Liver (tissue), 9 donors: Measurements from ENCODE around the gene WNT7B. TPM values are rescaled to one million over a fixed set of nuclear protein-coding genes. Genes with fewer than 3 reads are reported as not detected.

Source experiments
- DNase-seq: peaks from one replicate; pipeline ENCODE4 v3.0.0-alpha.2; 2017; ENCODE audit warnings: low spot score
- H3K27ac ChIP-seq, 2 donors: one replicate each; pipeline ENCODE4 v1.7.0; 2013; ENCODE audit warnings: inconsistent platforms in 2 of 2, low read length in 2 of 2, control low read depth in 1 of 2, low read depth in 1 of 2, mild to moderate bottlenecking in 1 of 2
- H3K27me3 ChIP-seq, 4 donors: one replicate each; pipeline versions ENCODE4 v1.6.1 to v1.7.0; 2013; ENCODE audit warnings: low read length in 3 of 4, inconsistent platforms in 1 of 4, mild to moderate bottlenecking in 1 of 4, moderate library complexity in 1 of 4; ENCODE audit not compliant: control insufficient read depth in 4 of 4, insufficient read depth in 4 of 4
- H3K36me3 ChIP-seq, 4 donors: one replicate each; pipeline versions ENCODE4 v1.6.1 to v1.7.0; 2013; ENCODE audit warnings: low read length in 3 of 4, mild to moderate bottlenecking in 3 of 4, low read depth in 1 of 4, moderate library complexity in 1 of 4; ENCODE audit not compliant: control insufficient read depth in 4 of 4, insufficient read depth in 3 of 4
- H3K4me1 ChIP-seq, 4 donors: one replicate each; pipeline versions ENCODE4 v1.6.1 to v1.7.0; 2013; ENCODE audit warnings: low read length in 3 of 4, mild to moderate bottlenecking in 3 of 4, moderate library complexity in 1 of 4; ENCODE audit not compliant: control insufficient read depth in 4 of 4, insufficient read depth in 4 of 4
- H3K4me3 ChIP-seq, 3 donors: one replicate each; pipeline versions ENCODE4 v1.6.1 to v1.7.0; 2013; ENCODE audit warnings: low read length in 3 of 3, control low read depth in 1 of 3, low read depth in 1 of 3, mild to moderate bottlenecking in 1 of 3
- H3K9ac ChIP-seq, 2 donors: one replicate each; pipeline ENCODE4 v1.7.0; 2013; ENCODE audit warnings: low read length in 2 of 2, mild to moderate bottlenecking in 2 of 2, moderate library complexity in 2 of 2, control low read depth in 1 of 2, low read depth in 1 of 2
- H3K9me3 ChIP-seq, 4 donors: one replicate each; pipeline versions ENCODE4 v1.6.1 to v1.7.0; 2013; ENCODE audit warnings: low read length in 3 of 4; ENCODE audit not compliant: control insufficient read depth in 4 of 4
- EGR1 ChIP-seq, 2 donors: IDR thresholded peaks; 2 replicates each; pipeline ENCODE4 v1.6.1; 2016 to 2018; ENCODE audit warnings: antibody characterized with exemption in 2 of 2, low read depth in 2 of 2
- FOXA1 ChIP-seq: IDR thresholded peaks from 2 replicates; pipeline ENCODE4 v1.6.1; 2016; ENCODE audit warnings: antibody characterized with exemption
- FOXA2 ChIP-seq: IDR thresholded peaks from 2 replicates; pipeline ENCODE4 v1.6.1; 2016; ENCODE audit warnings: antibody characterized with exemption
- GABPA ChIP-seq, 2 donors: IDR thresholded peaks in 1 of 2; conservative IDR thresholded peaks in 1 of 2; 2 replicates each; pipeline ENCODE4 v1.6.1; 2016; ENCODE audit warnings: antibody characterized with exemption in 2 of 2, mild to moderate bottlenecking in 1 of 2, moderate library complexity in 1 of 2
- HNF4A ChIP-seq, 2 donors: conservative IDR thresholded peaks; 2 replicates each; pipeline ENCODE4 v1.6.1; 2016; ENCODE audit warnings: antibody characterized with exemption in 2 of 2, mild to moderate bottlenecking in 2 of 2
- HNF4G ChIP-seq: IDR thresholded peaks from 2 replicates; pipeline ENCODE4 v1.6.1; 2016; ENCODE audit warnings: antibody characterized with exemption
- JUND ChIP-seq, 2 donors: IDR thresholded peaks; 2 replicates each; pipeline ENCODE4 v1.6.1; 2016; ENCODE audit warnings: antibody characterized with exemption in 2 of 2
- NR2F2 ChIP-seq: IDR thresholded peaks from 2 replicates; pipeline ENCODE4 v1.6.1; 2016; ENCODE audit warnings: antibody characterized with exemption
- RAD21 ChIP-seq, 2 donors: IDR thresholded peaks; 2 replicates each; pipeline ENCODE4 v1.6.1; 2016; ENCODE audit warnings: antibody characterized with exemption in 2 of 2, mild to moderate bottlenecking in 2 of 2
- RXRA ChIP-seq, 2 donors: IDR thresholded peaks; 2 replicates each; pipeline ENCODE4 v1.6.1; 2017 to 2018; ENCODE audit warnings: antibody characterized with exemption in 2 of 2, mild to moderate bottlenecking in 1 of 2
- SP1 ChIP-seq: IDR thresholded peaks from 2 replicates; pipeline ENCODE4 v1.6.1; 2018; ENCODE audit warnings: antibody characterized with exemption, mild to moderate bottlenecking
- TAF1 ChIP-seq: conservative IDR thresholded peaks from 2 replicates; pipeline ENCODE4 v1.6.1; 2016; ENCODE audit warnings: antibody characterized with exemption, mild to moderate bottlenecking
- YY1 ChIP-seq: IDR thresholded peaks from 2 replicates; pipeline ENCODE4 v1.6.1; 2016; ENCODE audit warnings: antibody characterized with exemption, mild to moderate bottlenecking
- WGBS: extraction: QIAGEN DNeasy Blood & Tissue Kit; methylation state at CpG from one replicate; pipeline ENCODE4 v1.1.7; 2013; 5-methylcytosine and 5-hydroxymethylcytosine counted together
- polyA plus RNA-seq, 2 donors: library from polyadenylated mRNA; stranded (reverse) in 1 of 2; unstranded in 1 of 2; fragments of 200-250 nt in 1 of 2; fragments of >200 nt in 1 of 2; fragmentation: Nextera tagmentation in 1 of 2; extraction: Ambion mirVana in 1 of 2; gene quantifications; one replicate each; pipeline versions ENCODE4 v1.2.1 to v1.2.3, GENCODE V29; 2013 to 2015
- total RNA-seq, 2 donors: library from RNA; depleted of rRNA; stranded (reverse); fragments of >200 nt; gene quantifications; one replicate each; pipeline ENCODE4 v1.2.3, GENCODE V29; 2014
- TF ChIP-seq, protein P1 (sequence below): IDR thresholded peaks from 2 replicates; pipeline ENCODE4 v1.6.1; 2016; ENCODE audit warnings: antibody characterized with exemption
- TF ChIP-seq, protein P2 (sequence below): IDR thresholded peaks from 2 replicates; pipeline ENCODE4 v1.6.1; 2016; ENCODE audit warnings: antibody characterized with exemption
- TF ChIP-seq, protein P3 (sequence below): IDR thresholded peaks from 2 replicates; pipeline ENCODE4 v1.6.1; 2016; ENCODE audit warnings: antibody characterized with exemption
- TF ChIP-seq, protein P4 (sequence below): IDR thresholded peaks from 2 replicates; pipeline ENCODE4 v1.6.1; 2016; ENCODE audit warnings: antibody characterized with exemption, mild to moderate bottlenecking
- TF ChIP-seq, protein P5 (sequence below): fragments of 150-350 bp; IDR thresholded peaks from 2 replicates; pipeline ENCODE4 v1.5.1; 2017; ENCODE audit warnings: improper control_type of control experiment, low read depth, low read length; ENCODE audit not compliant: missing input control
- donor health status: healthy.
- donor health status: healthy.
- donor health status: healthy.
- donor health status: healthy.
- donor health status: healthy.

The WNT7B gene
- total and polyA plus RNA-seq, 4 donors = 0.06 to 0.28 TPM; not detected in 2

DNA sequence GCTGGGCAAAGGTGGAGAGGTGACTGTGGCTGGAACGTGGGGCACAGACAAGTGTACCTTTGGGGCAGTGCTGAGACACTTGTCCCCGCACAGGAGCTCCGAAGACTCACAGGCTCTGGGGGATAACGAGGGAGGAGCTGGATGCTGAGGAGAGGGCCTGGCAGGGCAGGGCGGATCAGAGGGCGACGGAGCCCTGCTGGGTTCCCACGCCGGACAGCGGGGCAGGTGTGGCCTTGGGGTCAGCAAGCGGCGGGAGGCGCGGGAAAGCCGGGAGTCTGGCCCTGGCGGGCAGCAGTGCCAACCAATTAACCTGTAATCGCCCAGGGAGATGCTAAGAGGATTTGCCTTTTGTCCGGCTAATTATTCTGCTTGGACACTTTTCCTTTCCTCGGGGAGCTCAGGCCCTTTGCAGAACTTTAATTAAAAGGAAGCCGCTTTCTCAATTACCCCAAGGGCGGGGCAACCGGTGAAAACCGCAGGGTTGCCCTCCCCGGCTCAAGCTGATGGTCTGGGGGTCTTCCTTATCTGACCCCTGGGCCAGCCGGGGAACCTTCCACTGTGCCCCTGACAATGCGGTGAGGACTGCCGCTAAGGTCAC is 71.5 kb downstream of the WNT7B start:
- H3K4me3 ChIP-seq = no peak overlapping the region
- H3K9ac ChIP-seq = no peak overlapping the region
- TF ChIP-seq SP1 (no peak), RXRA (IDR thresholded peaks at IDR 0.05) (no peak), NR2F2 (no peak), JUND (IDR thresholded peaks at IDR 0.05) (no peak), GABPA (IDR thresholded peaks at IDR 0.05 in 1 of 2, conservative IDR thresholded peaks at IDR 0.05 in 1 of 2) (no peak), HNF4A (conservative IDR thresholded peaks at IDR 0.05) (no peak), YY1 (no peak), EGR1 (IDR thresholded peaks at IDR 0.05; ENCODE audit: low read depth in 2 of 2) (no peak), FOXA2 (no peak), RAD21 (IDR thresholded peaks at IDR 0.05) (no peak), HNF4G (no peak), TAF1 (no peak), FOXA1 (no peak)
- TF ChIP-seq, protein P1, sequence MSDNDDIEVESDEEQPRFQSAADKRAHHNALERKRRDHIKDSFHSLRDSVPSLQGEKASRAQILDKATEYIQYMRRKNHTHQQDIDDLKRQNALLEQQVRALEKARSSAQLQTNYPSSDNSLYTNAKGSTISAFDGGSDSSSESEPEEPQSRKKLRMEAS = no peak
- TF ChIP-seq, protein P2, sequence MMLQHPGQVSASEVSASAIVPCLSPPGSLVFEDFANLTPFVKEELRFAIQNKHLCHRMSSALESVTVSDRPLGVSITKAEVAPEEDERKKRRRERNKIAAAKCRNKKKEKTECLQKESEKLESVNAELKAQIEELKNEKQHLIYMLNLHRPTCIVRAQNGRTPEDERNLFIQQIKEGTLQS = no peak
- TF ChIP-seq, protein P3, sequence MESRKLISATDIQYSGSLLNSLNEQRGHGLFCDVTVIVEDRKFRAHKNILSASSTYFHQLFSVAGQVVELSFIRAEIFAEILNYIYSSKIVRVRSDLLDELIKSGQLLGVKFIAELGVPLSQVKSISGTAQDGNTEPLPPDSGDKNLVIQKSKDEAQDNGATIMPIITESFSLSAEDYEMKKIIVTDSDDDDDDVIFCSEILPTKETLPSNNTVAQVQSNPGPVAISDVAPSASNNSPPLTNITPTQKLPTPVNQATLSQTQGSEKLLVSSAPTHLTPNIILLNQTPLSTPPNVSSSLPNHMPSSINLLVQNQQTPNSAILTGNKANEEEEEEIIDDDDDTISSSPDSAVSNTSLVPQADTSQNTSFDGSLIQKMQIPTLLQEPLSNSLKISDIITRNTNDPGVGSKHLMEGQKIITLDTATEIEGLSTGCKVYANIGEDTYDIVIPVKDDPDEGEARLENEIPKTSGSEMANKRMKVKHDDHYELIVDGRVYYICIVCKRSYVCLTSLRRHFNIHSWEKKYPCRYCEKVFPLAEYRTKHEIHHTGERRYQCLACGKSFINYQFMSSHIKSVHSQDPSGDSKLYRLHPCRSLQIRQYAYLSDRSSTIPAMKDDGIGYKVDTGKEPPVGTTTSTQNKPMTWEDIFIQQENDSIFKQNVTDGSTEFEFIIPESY = no peak
- TF ChIP-seq, protein P4, sequence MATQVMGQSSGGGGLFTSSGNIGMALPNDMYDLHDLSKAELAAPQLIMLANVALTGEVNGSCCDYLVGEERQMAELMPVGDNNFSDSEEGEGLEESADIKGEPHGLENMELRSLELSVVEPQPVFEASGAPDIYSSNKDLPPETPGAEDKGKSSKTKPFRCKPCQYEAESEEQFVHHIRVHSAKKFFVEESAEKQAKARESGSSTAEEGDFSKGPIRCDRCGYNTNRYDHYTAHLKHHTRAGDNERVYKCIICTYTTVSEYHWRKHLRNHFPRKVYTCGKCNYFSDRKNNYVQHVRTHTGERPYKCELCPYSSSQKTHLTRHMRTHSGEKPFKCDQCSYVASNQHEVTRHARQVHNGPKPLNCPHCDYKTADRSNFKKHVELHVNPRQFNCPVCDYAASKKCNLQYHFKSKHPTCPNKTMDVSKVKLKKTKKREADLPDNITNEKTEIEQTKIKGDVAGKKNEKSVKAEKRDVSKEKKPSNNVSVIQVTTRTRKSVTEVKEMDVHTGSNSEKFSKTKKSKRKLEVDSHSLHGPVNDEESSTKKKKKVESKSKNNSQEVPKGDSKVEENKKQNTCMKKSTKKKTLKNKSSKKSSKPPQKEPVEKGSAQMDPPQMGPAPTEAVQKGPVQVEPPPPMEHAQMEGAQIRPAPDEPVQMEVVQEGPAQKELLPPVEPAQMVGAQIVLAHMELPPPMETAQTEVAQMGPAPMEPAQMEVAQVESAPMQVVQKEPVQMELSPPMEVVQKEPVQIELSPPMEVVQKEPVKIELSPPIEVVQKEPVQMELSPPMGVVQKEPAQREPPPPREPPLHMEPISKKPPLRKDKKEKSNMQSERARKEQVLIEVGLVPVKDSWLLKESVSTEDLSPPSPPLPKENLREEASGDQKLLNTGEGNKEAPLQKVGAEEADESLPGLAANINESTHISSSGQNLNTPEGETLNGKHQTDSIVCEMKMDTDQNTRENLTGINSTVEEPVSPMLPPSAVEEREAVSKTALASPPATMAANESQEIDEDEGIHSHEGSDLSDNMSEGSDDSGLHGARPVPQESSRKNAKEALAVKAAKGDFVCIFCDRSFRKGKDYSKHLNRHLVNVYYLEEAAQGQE = no peak
- TF ChIP-seq, protein P5, sequence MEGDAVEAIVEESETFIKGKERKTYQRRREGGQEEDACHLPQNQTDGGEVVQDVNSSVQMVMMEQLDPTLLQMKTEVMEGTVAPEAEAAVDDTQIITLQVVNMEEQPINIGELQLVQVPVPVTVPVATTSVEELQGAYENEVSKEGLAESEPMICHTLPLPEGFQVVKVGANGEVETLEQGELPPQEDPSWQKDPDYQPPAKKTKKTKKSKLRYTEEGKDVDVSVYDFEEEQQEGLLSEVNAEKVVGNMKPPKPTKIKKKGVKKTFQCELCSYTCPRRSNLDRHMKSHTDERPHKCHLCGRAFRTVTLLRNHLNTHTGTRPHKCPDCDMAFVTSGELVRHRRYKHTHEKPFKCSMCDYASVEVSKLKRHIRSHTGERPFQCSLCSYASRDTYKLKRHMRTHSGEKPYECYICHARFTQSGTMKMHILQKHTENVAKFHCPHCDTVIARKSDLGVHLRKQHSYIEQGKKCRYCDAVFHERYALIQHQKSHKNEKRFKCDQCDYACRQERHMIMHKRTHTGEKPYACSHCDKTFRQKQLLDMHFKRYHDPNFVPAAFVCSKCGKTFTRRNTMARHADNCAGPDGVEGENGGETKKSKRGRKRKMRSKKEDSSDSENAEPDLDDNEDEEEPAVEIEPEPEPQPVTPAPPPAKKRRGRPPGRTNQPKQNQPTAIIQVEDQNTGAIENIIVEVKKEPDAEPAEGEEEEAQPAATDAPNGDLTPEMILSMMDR = no peak
- peaks cover 0 to 2% (median under 1%) of the 10 kb centered on the region in 4 donors for H3K27me3 ChIP-seq
- H3K9me3 ChIP-seq = no peaks in the 10 kb centered on the region
- H3K4me1 ChIP-seq = no peaks in the 10 kb centered on the region
- WGBS = 73% methylated on average over 27 of the region's 27 CpGs
- DNase-seq = no peak
- no peaks in the 10 kb centered on the region for H3K36me3 ChIP-seq
- no peak overlapping the region for H3K27ac ChIP-seq
